ENCODE measurements around the gene PTH2R. TPM values are rescaled to one million over a fixed set of nuclear protein-coding genes. Genes with fewer than 3 reads are reported as not detected.

Gene PTH2R
- total RNA-seq, 1 donor from 2014 or later = not detected

DNA sequence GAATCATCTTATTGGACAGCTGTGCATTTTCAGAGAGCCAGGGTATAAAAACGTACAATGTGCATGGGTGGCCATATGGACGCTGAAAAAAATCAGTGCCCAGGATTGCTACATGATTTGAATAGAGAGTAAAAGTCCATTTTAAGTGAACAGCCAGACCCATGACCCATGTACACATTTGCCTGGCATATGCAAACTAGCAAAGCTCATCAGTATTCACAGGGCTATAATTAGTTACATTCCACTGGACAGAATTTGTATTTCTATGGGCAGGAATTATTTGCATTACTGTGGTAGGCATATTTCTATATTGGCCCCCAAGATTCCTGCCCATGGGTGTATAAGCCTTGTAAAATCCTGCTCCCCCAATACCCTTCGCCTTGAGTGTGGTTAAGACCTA lies 78.8 kb downstream of the PTH2R start:
- Mint-ChIP-seq H3K27ac (ENCODE audit: unreplicated experiment) (no peak overlapping the region), H3K9me3 (ENCODE audit: unreplicated experiment) (no peaks in the 10 kb centered on the region), H3K27me3 (ENCODE audit: unreplicated experiment) (no peaks in the 10 kb centered on the region), H3K4me1 (ENCODE audit: unreplicated experiment) (peaks cover 9% of the 10 kb centered on the region), H3K36me3 (ENCODE audit: low read depth, unreplicated experiment) (no peaks in the 10 kb centered on the region), H3K4me3 (ENCODE audit: unreplicated experiment) (no peak overlapping the region)
- no peak for DNase-seq (ENCODE audit: low spot score)
- no peak for TF ChIP-seq CTCF (IDR thresholded peaks at IDR 0.05; ENCODE audit: unreplicated experiment)

GRCh38 chr2:208488686-208489564 lies 82.3 kb downstream of the PTH2R start:
- H3K36me3 Mint-ChIP-seq (ENCODE audit: low read depth, unreplicated experiment) = no peaks in the 10 kb centered on the region
- peaks cover 16% of the 10 kb centered on the region for H3K4me1 Mint-ChIP-seq (ENCODE audit: unreplicated experiment)
- DNase-seq (ENCODE audit: low spot score) = no peak
- no peaks in the 10 kb centered on the region for H3K27me3 Mint-ChIP-seq (ENCODE audit: unreplicated experiment)
- H3K4me3 Mint-ChIP-seq (ENCODE audit: unreplicated experiment) = no peak overlapping the region
- no peak for TF ChIP-seq CTCF (IDR thresholded peaks at IDR 0.05; ENCODE audit: unreplicated experiment)
- no peaks in the 10 kb centered on the region for H3K9me3 Mint-ChIP-seq (ENCODE audit: unreplicated experiment)
- H3K27ac Mint-ChIP-seq (ENCODE audit: unreplicated experiment) = no peak overlapping the region

DNA sequence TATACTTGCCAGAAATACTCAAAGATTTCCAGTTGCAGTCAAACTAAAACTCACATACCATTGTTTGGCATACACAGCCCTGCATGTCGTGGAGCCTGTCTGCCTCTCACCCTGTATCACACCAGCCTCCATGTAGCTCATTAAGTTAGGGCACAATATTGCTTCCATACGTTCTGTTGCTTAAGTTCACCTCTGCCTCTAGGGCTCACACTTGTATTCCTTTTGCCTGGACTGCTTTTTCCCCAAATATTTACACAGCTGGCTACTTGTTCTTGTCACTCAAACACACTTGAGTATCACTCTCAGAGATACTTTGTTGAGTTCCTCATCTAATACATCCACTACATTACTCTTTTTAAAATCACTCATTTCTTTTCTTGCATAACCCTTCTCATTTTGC lies 83.1 kb downstream of the PTH2R start:
- no peak overlapping the region for H3K4me3 Mint-ChIP-seq (ENCODE audit: unreplicated experiment)
- H3K9me3 Mint-ChIP-seq (ENCODE audit: unreplicated experiment) = no peaks in the 10 kb centered on the region
- no peak for TF ChIP-seq CTCF (IDR thresholded peaks at IDR 0.05; ENCODE audit: unreplicated experiment)
- no peaks in the 10 kb centered on the region for H3K27me3 Mint-ChIP-seq (ENCODE audit: unreplicated experiment)
- no peaks in the 10 kb centered on the region for H3K36me3 Mint-ChIP-seq (ENCODE audit: low read depth, unreplicated experiment)
- H3K27ac Mint-ChIP-seq (ENCODE audit: unreplicated experiment) = no peak overlapping the region
- peaks cover 16% of the 10 kb centered on the region for H3K4me1 Mint-ChIP-seq (ENCODE audit: unreplicated experiment)
- no peak for DNase-seq (ENCODE audit: low spot score)

DNA sequence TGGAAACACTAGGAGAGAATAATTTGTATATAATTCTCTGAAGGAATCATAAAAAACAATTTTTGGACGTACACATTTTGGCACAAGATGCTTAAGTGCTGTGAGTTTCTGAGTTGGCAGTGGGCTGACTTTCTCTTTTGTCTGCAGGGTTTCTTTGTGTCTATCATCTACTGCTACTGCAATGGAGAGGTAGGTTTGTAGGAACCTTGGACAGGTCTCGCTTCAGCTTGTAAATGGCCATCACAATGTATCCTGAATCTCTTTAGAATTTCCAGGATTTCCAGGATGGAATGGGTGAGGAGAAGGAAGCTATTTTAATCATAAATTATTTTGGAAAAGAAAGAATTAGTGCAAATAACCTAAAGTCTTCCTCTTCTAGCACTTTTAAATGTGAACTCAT lies 83.9 kb downstream of the PTH2R start:
- H3K4me3 Mint-ChIP-seq (ENCODE audit: unreplicated experiment) = no peak overlapping the region

More for the DNA sequence above, 83.9 kb downstream of the PTH2R start:
- Mint-ChIP-seq H3K27ac (ENCODE audit: unreplicated experiment) (no peak overlapping the region), H3K4me1 (ENCODE audit: unreplicated experiment) (peaks cover 20% of the 10 kb centered on the region), H3K36me3 (ENCODE audit: low read depth, unreplicated experiment) (no peaks in the 10 kb centered on the region), H3K9me3 (ENCODE audit: unreplicated experiment) (no peaks in the 10 kb centered on the region), H3K27me3 (ENCODE audit: unreplicated experiment) (no peaks in the 10 kb centered on the region)
- no peak for TF ChIP-seq CTCF (IDR thresholded peaks at IDR 0.05; ENCODE audit: unreplicated experiment)
- no peak for DNase-seq (ENCODE audit: low spot score)

Measured in endothelial cell (in vitro differentiated cells).